Lung (tissue), 12 donors: Measurements from ENCODE around the gene SPECC1L. TPM values are rescaled to one million over a fixed set of nuclear protein-coding genes. Genes with fewer than 3 reads are reported as not detected.

ENCODE experiments used
- ATAC-seq: fragments of 200-7000 bp; cut with Tn5 transposase; one replicate; pipeline ENCODE4 v1.9.1; 2020; ENCODE audit warnings: moderate number of reproducible peaks; ENCODE audit not compliant: insufficient read depth, low FRiP score
- DNase-seq, 3 donors: peaks; one replicate each; pipeline ENCODE4 v3.0.0-alpha.2; 2013 to 2017
- H3K27ac ChIP-seq, 2 donors: one replicate each; pipeline ENCODE4 v1.5.1; 2013; ENCODE audit warnings: mild to moderate bottlenecking in 2 of 2, moderate library complexity in 2 of 2, control low read depth in 1 of 2, inconsistent platforms in 1 of 2, low read depth in 1 of 2, low read length in 1 of 2
- H3K27me3 ChIP-seq, 3 donors: one replicate each; pipeline ENCODE4 v1.5.1; 2013; ENCODE audit warnings: low read length in 2 of 3; ENCODE audit not compliant: control insufficient read depth in 3 of 3, insufficient read depth in 3 of 3
- H3K36me3 ChIP-seq, 4 donors: one replicate each; pipeline ENCODE4 v1.5.1; 2013; ENCODE audit warnings: low read length in 4 of 4, mild to moderate bottlenecking in 1 of 4, moderate library complexity in 1 of 4; ENCODE audit not compliant: control insufficient read depth in 4 of 4, insufficient read depth in 4 of 4
- H3K4me1 ChIP-seq, 5 donors: one replicate each; pipeline ENCODE4 v1.5.1; 2013; ENCODE audit warnings: low read length in 5 of 5, mild to moderate bottlenecking in 2 of 5, moderate library complexity in 1 of 5; ENCODE audit not compliant: control insufficient read depth in 5 of 5, insufficient read depth in 5 of 5
- H3K4me3 ChIP-seq: one replicate; pipeline ENCODE4 v1.5.1; 2013; ENCODE audit warnings: mild to moderate bottlenecking, control low read depth, moderate library complexity
- H3K9ac ChIP-seq, 2 donors: one replicate each; pipeline ENCODE4 v1.5.1; 2013; ENCODE audit warnings: low read length in 2 of 2, control low read depth in 1 of 2; ENCODE audit not compliant: insufficient read depth in 1 of 2
- H3K9me3 ChIP-seq, 4 donors: one replicate each; pipeline ENCODE4 v1.5.1; 2013; ENCODE audit warnings: low read length in 3 of 4, mild to moderate bottlenecking in 1 of 4, moderate library complexity in 1 of 4; ENCODE audit not compliant: control insufficient read depth in 4 of 4, insufficient read depth in 3 of 4
- CTCF ChIP-seq: IDR thresholded peaks from 2 replicates; pipeline ENCODE4 v1.5.1; 2012; ENCODE audit warnings: mild to moderate bottlenecking; ENCODE audit errors: control extremely low read depth, extremely low read depth
- WGBS, 2 donors: extraction: QIAGEN DNeasy Blood & Tissue Kit; methylation state at CpG; one replicate each; pipeline ENCODE4 v1.1.7; 2013; 5-methylcytosine and 5-hydroxymethylcytosine counted together
- polyA plus RNA-seq, 2 donors: library from polyadenylated mRNA; stranded (reverse); fragments of 200-250 nt; gene quantifications; one replicate each; pipeline ENCODE4 v1.2.1, GENCODE V29; 2013
- total RNA-seq, 2 donors: library from RNA; depleted of rRNA in 1 of 2; stranded (reverse); fragments of >200 nt in 1 of 2; gene quantifications; one replicate each; pipeline ENCODE4 v1.2.1, GENCODE V29; 2014 to 2021
- donor health status: control.
- donor health status: control.
- donor health status: Bipolar disorder and iron deficiency.
- donor health status: healthy.
- donor health status: DM: yes; HTN: yes; CAD: no.

SPECC1L gene
- total and polyA plus RNA-seq, 4 donors, result 10.4 to 83.9 (median 37.8) TPM

- Histone ChIP-seq H3K27me3 (no peaks in the 10 kb centered on the region), H3K4me3 (no peak overlapping the region), H3K27ac (no peak overlapping the region), H3K9me3 (no peaks in the 10 kb centered on the region), H3K36me3 (peaks cover 0 to 16% (median under 1%) of the 10 kb centered on the region in 4 donors), H3K9ac (no peak overlapping the region), H3K4me1 (peaks cover 0 to 8% (median 0%) of the 10 kb centered on the region in 5 donors)
- no peak for DNase-seq
- no peak for TF ChIP-seq CTCF
- no peak for ATAC-seq
Observed at GRCh38 chr22:24443668-24444067, 173.0 kb downstream of the SPECC1L start.

GRCh38 chr22:24444251-24444650, 173.6 kb downstream of the SPECC1L start:
- WGBS, 2 donors, result 94 to 100% methylated on average over 3 of the region's 3 CpGs

GRCh38 chr22:24444729-24445466, 174.3 kb downstream of the SPECC1L start:
- Histone ChIP-seq H3K9me3 (no peaks in the 10 kb centered on the region), H3K27ac (no peak overlapping the region), H3K4me3 (no peak overlapping the region), H3K9ac (no peak overlapping the region), H3K27me3 (no peaks in the 10 kb centered on the region), H3K4me1 (peaks cover 0 to 9% (median 0%) of the 10 kb centered on the region in 5 donors), H3K36me3 (peaks cover 0 to 16% (median under 1%) of the 10 kb centered on the region in 4 donors)
- no peak for ATAC-seq
- no peak for DNase-seq
- 88 to 91% methylated on average over 12 of the region's 12 CpGs for WGBS, 2 donors
- TF ChIP-seq CTCF, result no peak

More at GRCh38 chr22:24444251-24444650, 173.6 kb downstream of the SPECC1L start:
- Histone ChIP-seq H3K9ac (no peak overlapping the region), H3K27me3 (no peaks in the 10 kb centered on the region), H3K4me3 (no peak overlapping the region), H3K9me3 (no peaks in the 10 kb centered on the region), H3K4me1 (peaks cover 0 to 8% (median 0%) of the 10 kb centered on the region in 5 donors), H3K27ac (no peak overlapping the region), H3K36me3 (peaks cover 0 to 16% (median under 1%) of the 10 kb centered on the region in 4 donors)
- TF ChIP-seq CTCF, result no peak
- ATAC-seq, result no peak
- no peak for DNase-seq
